ENCODE measurements around the gene VSTM4. TPM values are rescaled to one million over a fixed set of nuclear protein-coding genes. Genes with fewer than 3 reads are reported as not detected.

The VSTM4 gene
- polyA plus RNA-seq, 10 donors, result 36.6 to 60.5 (median 42.9) TPM

- DNase-seq, result no peak
Observed at GRCh38 chr10:49096890-49097445, 18.4 kb downstream of the VSTM4 start.

GRCh38 chr10:49094646-49095045 is 20.7 kb downstream of the VSTM4 start:
- no peak for DNase-seq

- no peak for DNase-seq
Observed at GRCh38 chr10:49093922-49094321, 21.4 kb downstream of the VSTM4 start.

GRCh38 chr10:49092477-49092876 is 22.8 kb downstream of the VSTM4 start:
- DNase-seq, result no peak

GRCh38 chr10:49091450-49092210 is 23.7 kb downstream of the VSTM4 start:
- DNase-seq, result no peak

- no peak for DNase-seq
Observed at GRCh38 chr10:49090696-49091380, 24.5 kb downstream of the VSTM4 start.

- no peak for DNase-seq
Observed at GRCh38 chr10:49090189-49090575, 25.1 kb downstream of the VSTM4 start.

- DNase-seq, result peak; percentile 28 to 75 (median 57)
Observed at GRCh38 chr10:49089557-49090188, 25.6 kb downstream of the VSTM4 start.

GRCh38 chr10:49089152-49089551 is 26.2 kb downstream of the VSTM4 start:
- DNase-seq, result no peak

- no peak for DNase-seq
Observed at GRCh38 chr10:49086889-49087288, 28.4 kb downstream of the VSTM4 start.

- peak in 2 of 3 donors; percentile 33 to 59 for DNase-seq
Observed at GRCh38 chr10:49083261-49083660, 32.1 kb downstream of the VSTM4 start.

- peak; percentile 47 to 64 (median 58) for DNase-seq
Observed at GRCh38 chr10:49082766-49083165, 32.6 kb downstream of the VSTM4 start.

- peak in 1 of 3 donors; percentile 63 for DNase-seq
Observed at GRCh38 chr10:49081547-49082275, 33.6 kb downstream of the VSTM4 start.

- no peak for DNase-seq
Observed at GRCh38 chr10:49080965-49081364, 34.4 kb downstream of the VSTM4 start.

- DNase-seq, result peak in 2 of 3 donors; percentile 25 to 46
Observed at GRCh38 chr10:49080071-49080470, 35.3 kb downstream of the VSTM4 start.

GRCh38 chr10:49079499-49079898 is 35.8 kb downstream of the VSTM4 start:
- DNase-seq, result no peak

GRCh38 chr10:49079072-49079471 is 36.2 kb downstream of the VSTM4 start:
- no peak for DNase-seq

- no peak for DNase-seq
Observed at GRCh38 chr10:49078433-49078832, 36.9 kb downstream of the VSTM4 start.

- no peak for DNase-seq
Observed at GRCh38 chr10:49076741-49077521, 38.4 kb downstream of the VSTM4 start.

- no peak for DNase-seq
Observed at GRCh38 chr10:49076319-49076718, 39.0 kb downstream of the VSTM4 start.

GRCh38 chr10:49075743-49076142 is 39.6 kb downstream of the VSTM4 start:
- no peak for DNase-seq
